ENCODE data around the gene ENOSF1.

Gene ENOSF1

GRCh38 chr18:652131-652530 is 60.3 kb downstream of the ENOSF1 start:
- ChIA-PET CTCF (interaction anchor here (0.6 kb wide), 1 partner anchor 82 kb away, joined by 5 read pairs; no protein-coding TSS in a partner anchor), POLR2A (ENCODE audit: low non-redundant PET) (no interaction called here)
- no peak for TF ChIP-seq CTCF (conservative IDR thresholded peaks at IDR 0.05; ENCODE audit: low read depth)
- H3K27ac ChIP-seq, result no peak overlapping the region
- no peak for DNase-seq (ENCODE audit: low spot score)

GRCh38 chr18:650428-650858 is 62.0 kb downstream of the ENOSF1 start:
- ChIA-PET CTCF (no interaction called here), POLR2A (ENCODE audit: low non-redundant PET) (no interaction called here)

GRCh38 chr18:649341-649740 is 63.1 kb downstream of the ENOSF1 start:
- no peak overlapping the region for H3K27ac ChIP-seq
- no peak for DNase-seq (ENCODE audit: low spot score)
- POLR2A ChIA-PET (ENCODE audit: low non-redundant PET), result no interaction called here
- no peak for TF ChIP-seq CTCF (conservative IDR thresholded peaks at IDR 0.05; ENCODE audit: low read depth)
- CTCF ChIA-PET, result interaction anchor here (0.6 kb wide), 1 partner anchor 190 kb away, joined by 4 read pairs; no protein-coding TSS in a partner anchor

More at GRCh38 chr18:650428-650858, 62.0 kb downstream of the ENOSF1 start:
- no peak for TF ChIP-seq CTCF (conservative IDR thresholded peaks at IDR 0.05; ENCODE audit: low read depth)
- no peak for DNase-seq (ENCODE audit: low spot score)
- no peak overlapping the region for H3K27ac ChIP-seq

GRCh38 chr18:647304-647703 is 65.1 kb downstream of the ENOSF1 start:
- no peak for TF ChIP-seq CTCF (conservative IDR thresholded peaks at IDR 0.05; ENCODE audit: low read depth)
- ChIA-PET POLR2A (ENCODE audit: low non-redundant PET) (no interaction called here), CTCF (interaction anchor here (0.7 to 1.5 kb wide), 3 partner anchors 23 to 83 kb away, joined by 3 to 6 read pairs (median 3); no protein-coding TSS in a partner anchor)
- no peak for DNase-seq (ENCODE audit: low spot score)
- H3K27ac ChIP-seq, result no peak overlapping the region

- CTCF ChIA-PET, result interaction anchor here (0.6 to 1.2 kb wide), 2 partner anchors 20 to 29 kb away, joined by 3 read pairs; no protein-coding TSS in a partner anchor
- no peak for TF ChIP-seq CTCF (conservative IDR thresholded peaks at IDR 0.05; ENCODE audit: low read depth)
- POLR2A ChIA-PET (ENCODE audit: low non-redundant PET), result no interaction called here
- no peak overlapping the region for H3K27ac ChIP-seq
- DNase-seq (ENCODE audit: low spot score), result no peak
Observed at GRCh38 chr18:644395-645004, 67.9 kb downstream of the ENOSF1 start.

- no peak overlapping the region for H3K27ac ChIP-seq
- TF ChIP-seq CTCF (conservative IDR thresholded peaks at IDR 0.05; ENCODE audit: low read depth), result no peak
- CTCF ChIA-PET, result interaction anchor here (1.6 kb wide), 1 partner anchor 17 kb away, joined by 3 read pairs; no protein-coding TSS in a partner anchor
- POLR2A ChIA-PET (ENCODE audit: low non-redundant PET), result no interaction called here
- DNase-seq (ENCODE audit: low spot score), result no peak
Observed at GRCh38 chr18:641224-641623, 71.2 kb downstream of the ENOSF1 start.

Data from RWPE1 (cell line).